PC-9 (cell line): Measurements from ENCODE around the gene STK35.

ENCODE experiments used
- EZH2 ChIP-seq: fragments of 200-600 bp; sonication (generic); IDR thresholded peaks from 2 replicates; pipeline ENCODE4 v1.8.0; 2017; ENCODE audit warnings: antibody characterized with exemption, low read depth
- TF ChIP-seq, protein P1 (sequence below): fragments of 200-600 bp; sonication (generic); conservative IDR thresholded peaks from 2 replicates; pipeline ENCODE4 v1.6.1; 2017; ENCODE audit warnings: mixed run types, antibody characterized with exemption, mild to moderate bottlenecking, moderate library complexity

DNA sequence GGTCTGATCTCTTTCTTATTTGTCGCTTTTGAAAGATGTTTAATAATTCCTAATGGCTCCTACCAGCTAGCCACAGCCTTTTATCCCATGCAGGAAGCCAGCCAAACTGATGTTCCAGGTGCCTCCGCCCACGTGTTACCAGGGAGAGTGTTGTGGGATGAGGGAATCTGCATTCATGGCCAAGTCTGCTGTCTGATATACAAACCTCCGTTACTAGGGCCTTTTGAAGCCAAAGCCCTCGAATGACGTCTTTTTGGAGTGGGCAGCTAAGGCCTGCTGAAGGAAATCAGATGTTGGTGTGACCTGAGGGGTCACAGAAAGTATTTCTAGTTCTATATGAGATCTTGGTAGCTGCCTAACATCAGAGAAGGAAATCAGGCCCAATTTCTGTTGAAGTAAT lies 21.3 kb downstream of the STK35 start:
- TF ChIP-seq, protein P1, sequence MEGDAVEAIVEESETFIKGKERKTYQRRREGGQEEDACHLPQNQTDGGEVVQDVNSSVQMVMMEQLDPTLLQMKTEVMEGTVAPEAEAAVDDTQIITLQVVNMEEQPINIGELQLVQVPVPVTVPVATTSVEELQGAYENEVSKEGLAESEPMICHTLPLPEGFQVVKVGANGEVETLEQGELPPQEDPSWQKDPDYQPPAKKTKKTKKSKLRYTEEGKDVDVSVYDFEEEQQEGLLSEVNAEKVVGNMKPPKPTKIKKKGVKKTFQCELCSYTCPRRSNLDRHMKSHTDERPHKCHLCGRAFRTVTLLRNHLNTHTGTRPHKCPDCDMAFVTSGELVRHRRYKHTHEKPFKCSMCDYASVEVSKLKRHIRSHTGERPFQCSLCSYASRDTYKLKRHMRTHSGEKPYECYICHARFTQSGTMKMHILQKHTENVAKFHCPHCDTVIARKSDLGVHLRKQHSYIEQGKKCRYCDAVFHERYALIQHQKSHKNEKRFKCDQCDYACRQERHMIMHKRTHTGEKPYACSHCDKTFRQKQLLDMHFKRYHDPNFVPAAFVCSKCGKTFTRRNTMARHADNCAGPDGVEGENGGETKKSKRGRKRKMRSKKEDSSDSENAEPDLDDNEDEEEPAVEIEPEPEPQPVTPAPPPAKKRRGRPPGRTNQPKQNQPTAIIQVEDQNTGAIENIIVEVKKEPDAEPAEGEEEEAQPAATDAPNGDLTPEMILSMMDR, result no peak
- TF ChIP-seq EZH2, result no peak
